Panc1 (cell line): ENCODE measurements around the gene PUS1.

Experiments
- POLR2AphosphoS5 ChIP-seq: IDR thresholded peaks from 2 replicates; pipeline ENCODE4 v1.6.1; 2012; ENCODE audit warnings: mild to moderate bottlenecking, low read depth, low read length, moderate library complexity
- TF ChIP-seq, protein P1 (sequence below): fragments of 450-650 bp; IDR thresholded peaks from 2 replicates; pipeline ENCODE4 v1.5.1; 2017; ENCODE audit warnings: mild to moderate bottlenecking

DNA sequence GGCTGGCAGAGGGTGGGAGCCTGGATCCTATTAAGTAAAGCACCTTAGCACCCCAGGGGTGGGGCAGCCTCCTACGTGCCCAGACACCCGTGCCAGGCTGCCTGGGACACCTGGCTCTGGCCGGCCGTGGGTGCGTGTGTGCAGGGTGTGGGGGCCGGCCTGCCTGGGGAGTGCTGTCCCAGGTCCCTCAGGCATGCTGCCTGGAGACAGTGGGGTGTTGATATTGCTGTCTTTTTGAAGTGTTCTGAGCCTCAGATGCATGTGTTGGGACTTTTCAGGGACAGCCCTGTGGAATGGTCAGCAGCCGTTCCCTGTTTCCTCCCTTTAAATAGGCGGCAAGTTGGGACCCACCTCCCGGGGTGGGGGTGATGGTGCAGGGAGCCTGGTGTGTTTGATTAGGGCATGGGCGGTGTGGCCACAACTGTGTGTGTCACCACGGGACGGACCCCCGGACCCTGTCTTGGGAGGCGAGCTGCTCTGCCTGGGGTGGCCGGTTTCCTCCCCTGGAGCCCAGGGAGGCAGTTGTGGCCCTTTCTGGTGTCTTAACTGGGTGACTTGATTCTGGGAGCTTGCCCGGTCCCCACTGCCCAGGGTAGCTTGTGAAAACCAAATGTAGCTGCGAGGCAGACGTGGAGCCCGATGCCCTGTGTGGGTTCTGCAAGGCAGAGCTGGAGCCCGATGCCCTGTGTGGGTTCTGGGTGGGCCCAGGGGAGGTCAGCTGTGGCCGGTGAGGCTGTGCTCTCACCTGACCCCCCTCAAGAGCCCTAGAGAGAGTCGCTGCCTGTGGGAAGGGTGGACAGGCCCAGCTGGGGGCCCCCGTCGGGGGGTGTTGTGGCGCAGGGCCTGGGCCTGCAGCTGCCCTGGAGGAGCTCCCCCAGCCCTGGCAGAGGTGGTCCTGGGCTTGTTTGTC is 26.5 kb upstream of the PUS1 start:
- TF ChIP-seq, protein P1, sequence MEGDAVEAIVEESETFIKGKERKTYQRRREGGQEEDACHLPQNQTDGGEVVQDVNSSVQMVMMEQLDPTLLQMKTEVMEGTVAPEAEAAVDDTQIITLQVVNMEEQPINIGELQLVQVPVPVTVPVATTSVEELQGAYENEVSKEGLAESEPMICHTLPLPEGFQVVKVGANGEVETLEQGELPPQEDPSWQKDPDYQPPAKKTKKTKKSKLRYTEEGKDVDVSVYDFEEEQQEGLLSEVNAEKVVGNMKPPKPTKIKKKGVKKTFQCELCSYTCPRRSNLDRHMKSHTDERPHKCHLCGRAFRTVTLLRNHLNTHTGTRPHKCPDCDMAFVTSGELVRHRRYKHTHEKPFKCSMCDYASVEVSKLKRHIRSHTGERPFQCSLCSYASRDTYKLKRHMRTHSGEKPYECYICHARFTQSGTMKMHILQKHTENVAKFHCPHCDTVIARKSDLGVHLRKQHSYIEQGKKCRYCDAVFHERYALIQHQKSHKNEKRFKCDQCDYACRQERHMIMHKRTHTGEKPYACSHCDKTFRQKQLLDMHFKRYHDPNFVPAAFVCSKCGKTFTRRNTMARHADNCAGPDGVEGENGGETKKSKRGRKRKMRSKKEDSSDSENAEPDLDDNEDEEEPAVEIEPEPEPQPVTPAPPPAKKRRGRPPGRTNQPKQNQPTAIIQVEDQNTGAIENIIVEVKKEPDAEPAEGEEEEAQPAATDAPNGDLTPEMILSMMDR: no peak
- no peak for TF ChIP-seq POLR2AphosphoS5
